WERI-Rb-1 (cell line): Measurements from ENCODE around the gene ALKBH2.

Experiments used
- DNase-seq: peaks from one replicate; pipeline ENCODE4 v3.0.0-alpha.2; 2020
- H3K27ac ChIP-seq: fragments of 250-450 bp; sonication (Bioruptor Pico); 2 replicates; pipeline ENCODE4 v1.5.1; 2020; ENCODE audit warnings: mild to moderate bottlenecking, moderate library complexity
- H3K27me3 ChIP-seq: fragments of 250-450 bp; sonication (Bioruptor Pico); 2 replicates; pipeline ENCODE4 v1.5.1; 2021; ENCODE audit warnings: mild to moderate bottlenecking, low read depth, moderate library complexity; ENCODE audit not compliant: insufficient read depth, severe bottlenecking
- H3K36me3 ChIP-seq: fragments of 250-450 bp; sonication (Bioruptor Pico); 2 replicates; pipeline ENCODE4 v1.5.1; 2020; ENCODE audit warnings: mild to moderate bottlenecking, moderate library complexity
- H3K4me3 ChIP-seq: 2 replicates; pipeline ENCODE4 v1.5.1; 2011; ENCODE audit warnings: low read depth, mild to moderate bottlenecking, control low read depth, low read length
- H3K9me3 ChIP-seq: fragments of 250-450 bp; sonication (Bioruptor Pico); 2 replicates; pipeline ENCODE4 v1.5.1; 2021; ENCODE audit warnings: mild to moderate bottlenecking, moderate library complexity; ENCODE audit not compliant: severe bottlenecking
- TF ChIP-seq, protein P1 (sequence below): IDR thresholded peaks from 2 replicates; pipeline ENCODE4 v1.5.1; 2011; ENCODE audit warnings: low read depth, mild to moderate bottlenecking, control low read depth, inconsistent platforms, low read length

Gene ALKBH2

DNA sequence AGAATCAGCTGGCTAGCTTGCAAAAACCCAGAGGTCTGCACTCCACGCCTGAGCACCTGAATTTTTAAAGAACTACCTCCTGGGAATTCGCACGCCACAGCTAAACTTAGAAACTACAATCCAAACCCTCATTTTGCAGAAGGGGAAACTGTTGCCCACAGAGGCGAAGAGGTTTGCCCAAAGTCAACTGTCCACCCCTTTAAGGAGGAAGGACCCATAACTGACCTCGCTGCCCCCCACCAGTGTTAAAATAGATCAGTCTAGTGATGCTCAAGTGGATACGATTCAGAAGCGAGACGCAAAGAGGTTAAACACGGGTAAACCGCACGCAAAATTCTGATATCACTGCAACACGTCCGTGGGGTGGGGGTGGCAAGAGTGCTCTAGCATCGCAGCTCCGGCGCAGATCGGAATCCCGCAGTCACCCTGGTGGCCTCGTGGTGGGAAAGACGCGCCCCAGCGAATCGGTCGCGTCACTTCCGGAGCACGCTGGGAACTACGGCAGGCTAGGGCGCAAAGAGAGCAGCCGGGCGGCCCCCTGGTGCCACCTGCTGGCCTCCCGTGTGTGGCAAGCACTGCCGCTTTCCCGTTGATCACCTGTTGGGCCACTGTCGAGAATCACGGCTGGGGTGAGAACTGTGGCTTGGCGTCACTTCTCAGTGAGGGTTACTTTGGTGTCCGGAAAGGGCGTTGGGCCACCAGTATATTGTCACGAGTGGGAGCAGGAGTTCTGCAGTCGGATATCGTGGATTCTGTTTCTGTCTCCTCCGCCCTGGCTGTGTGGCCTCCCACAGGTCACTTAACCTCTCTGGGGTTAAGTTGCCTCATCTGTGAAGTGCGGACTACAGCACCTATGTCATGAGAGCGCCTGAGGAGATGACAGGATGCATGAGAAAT lies at the start of gene ALKBH2:
Gene ALKBH2, minus strand, starts transcription at position 451 of the 897 bp plus-strand sequence. CDS start 686 bp downstream, outside the sequence.
- TF ChIP-seq, protein P1, sequence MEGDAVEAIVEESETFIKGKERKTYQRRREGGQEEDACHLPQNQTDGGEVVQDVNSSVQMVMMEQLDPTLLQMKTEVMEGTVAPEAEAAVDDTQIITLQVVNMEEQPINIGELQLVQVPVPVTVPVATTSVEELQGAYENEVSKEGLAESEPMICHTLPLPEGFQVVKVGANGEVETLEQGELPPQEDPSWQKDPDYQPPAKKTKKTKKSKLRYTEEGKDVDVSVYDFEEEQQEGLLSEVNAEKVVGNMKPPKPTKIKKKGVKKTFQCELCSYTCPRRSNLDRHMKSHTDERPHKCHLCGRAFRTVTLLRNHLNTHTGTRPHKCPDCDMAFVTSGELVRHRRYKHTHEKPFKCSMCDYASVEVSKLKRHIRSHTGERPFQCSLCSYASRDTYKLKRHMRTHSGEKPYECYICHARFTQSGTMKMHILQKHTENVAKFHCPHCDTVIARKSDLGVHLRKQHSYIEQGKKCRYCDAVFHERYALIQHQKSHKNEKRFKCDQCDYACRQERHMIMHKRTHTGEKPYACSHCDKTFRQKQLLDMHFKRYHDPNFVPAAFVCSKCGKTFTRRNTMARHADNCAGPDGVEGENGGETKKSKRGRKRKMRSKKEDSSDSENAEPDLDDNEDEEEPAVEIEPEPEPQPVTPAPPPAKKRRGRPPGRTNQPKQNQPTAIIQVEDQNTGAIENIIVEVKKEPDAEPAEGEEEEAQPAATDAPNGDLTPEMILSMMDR = peak; percentile 99
- peak; percentile 92 for DNase-seq
- peak within 1 kb of the TSS; percentile 4; the same call in 1 of the 2 replicates for H3K27ac ChIP-seq

DNA sequence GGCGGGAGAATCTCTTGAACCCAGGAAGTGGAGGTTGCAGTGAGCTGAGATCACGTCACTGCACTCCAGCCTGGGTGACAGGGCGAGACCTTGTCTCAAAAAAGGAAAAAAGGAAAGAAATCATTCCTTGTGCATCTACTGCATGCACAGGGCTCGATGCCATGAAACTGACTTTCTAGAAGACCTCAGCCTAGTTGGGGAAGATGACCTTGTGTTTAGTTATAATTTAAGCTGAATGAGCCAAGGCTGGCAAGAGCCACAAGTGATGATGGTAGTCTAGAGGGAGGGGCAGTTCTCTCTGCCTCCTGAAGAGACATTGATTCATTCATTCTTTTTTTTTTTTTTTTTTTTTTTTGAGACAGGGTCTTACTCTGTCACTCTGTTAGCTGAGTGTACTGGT lies 47.3 kb upstream of the ALKBH2 start:
- Histone ChIP-seq H3K27ac (no peak overlapping the region), H3K9me3 (no peaks in the 10 kb centered on the region), H3K4me3 (no peak overlapping the region), H3K36me3 (no peaks in the 10 kb centered on the region), H3K27me3 (no peaks in the 10 kb centered on the region)
- no peak for DNase-seq
- TF ChIP-seq, protein P1 = no peak

More for the DNA sequence above, at the start of gene ALKBH2:
- Histone ChIP-seq H3K4me3 (peak within 1 kb of the TSS; percentile 44), H3K36me3 (peaks cover 25% of the 10 kb centered on the region), H3K9me3 (no peaks in the 10 kb centered on the region), H3K27me3 (no peaks in the 10 kb centered on the region)

DNA sequence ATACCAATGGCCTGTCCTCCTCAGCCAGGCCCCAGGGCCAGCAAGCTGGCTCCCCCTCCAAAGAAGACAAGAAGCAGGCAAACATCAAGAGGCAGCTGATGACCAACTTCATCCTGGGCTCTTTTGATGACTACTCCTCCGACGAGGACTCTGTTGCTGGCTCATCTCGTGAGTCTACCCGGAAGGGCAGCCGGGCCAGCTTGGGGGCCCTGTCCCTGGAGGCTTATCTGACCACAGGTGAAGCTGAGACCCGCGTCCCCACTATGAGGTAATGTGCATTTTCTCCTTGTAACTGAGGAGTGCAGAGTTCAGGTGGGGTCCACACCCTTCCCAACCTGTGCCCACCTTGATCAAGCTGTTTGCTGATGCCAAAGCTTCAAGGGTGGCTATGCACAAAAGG lies 46.5 kb upstream of the ALKBH2 start:
- Histone ChIP-seq H3K27me3 (no peaks in the 10 kb centered on the region), H3K27ac (no peak overlapping the region), H3K36me3 (no peaks in the 10 kb centered on the region), H3K9me3 (no peaks in the 10 kb centered on the region), H3K4me3 (no peak overlapping the region)
- TF ChIP-seq, protein P1 = no peak
- no peak for DNase-seq

DNA sequence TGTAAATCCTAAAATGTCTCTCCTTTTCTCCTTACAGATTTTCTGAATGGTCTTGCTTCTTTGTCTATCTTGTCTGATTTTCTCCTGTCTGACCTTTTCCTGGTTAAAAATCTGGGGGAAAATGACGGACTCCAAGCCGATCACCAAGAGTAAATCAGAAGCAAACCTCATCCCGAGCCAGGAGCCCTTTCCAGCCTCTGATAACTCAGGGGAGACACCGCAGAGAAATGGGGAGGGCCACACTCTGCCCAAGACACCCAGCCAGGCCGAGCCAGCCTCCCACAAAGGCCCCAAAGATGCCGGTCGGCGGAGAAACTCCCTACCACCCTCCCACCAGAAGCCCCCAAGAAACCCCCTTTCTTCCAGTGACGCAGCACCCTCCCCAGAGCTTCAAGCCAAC lies 46.1 kb upstream of the ALKBH2 start:
- H3K4me3 ChIP-seq = no peak overlapping the region
- TF ChIP-seq, protein P1 = no peak
- H3K27ac ChIP-seq = no peak overlapping the region
- H3K36me3 ChIP-seq = no peaks in the 10 kb centered on the region
- no peaks in the 10 kb centered on the region for H3K9me3 ChIP-seq
- no peaks in the 10 kb centered on the region for H3K27me3 ChIP-seq
- no peak for DNase-seq

DNA sequence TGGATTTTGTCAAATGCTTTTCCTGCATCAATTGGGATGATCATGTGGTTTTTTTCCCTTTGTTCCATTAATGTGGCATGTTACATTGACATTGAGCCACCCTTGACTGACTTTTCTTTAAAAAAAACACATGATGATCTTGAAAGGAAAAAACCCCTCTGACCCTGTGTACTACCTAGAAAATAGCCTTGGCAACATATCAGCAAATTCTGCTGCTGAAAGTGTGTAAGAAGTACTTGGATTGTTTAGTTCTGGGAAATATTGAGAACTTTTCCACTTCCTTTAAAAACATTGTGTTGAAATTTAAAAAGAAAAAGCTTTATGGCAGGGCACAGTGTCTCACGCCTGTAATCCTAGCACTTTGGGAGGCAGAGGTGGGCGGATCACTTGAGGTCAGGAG lies 43.8 kb upstream of the ALKBH2 start:
- Histone ChIP-seq H3K4me3 (no peak overlapping the region), H3K27ac (no peak overlapping the region), H3K36me3 (no peaks in the 10 kb centered on the region), H3K27me3 (no peaks in the 10 kb centered on the region), H3K9me3 (no peaks in the 10 kb centered on the region)
- TF ChIP-seq, protein P1 = no peak
- no peak for DNase-seq
